HCT116 (cell line): ENCODE data around the gene AHCTF1. TPM values are rescaled to one million over a fixed set of nuclear protein-coding genes. Genes with fewer than 3 reads are reported as not detected.

Experiments used
- ATAC-seq: fragments of 200-7000 bp; cut with Tn5 transposase; 2 replicates; pipeline ENCODE4 v1.9.1; 2020; ENCODE audit warnings: mild to moderate bottlenecking, moderate library complexity
- BruUV-seq: library from RNA; stranded (reverse); fragments of 400-500 nt; replicated peaks from 2 replicates; lab custom pipeline; 2021; lab: Mats Ljungman, UMichigan
- CTCF ChIA-PET: fragments of 300-600 bp; sonication (Branson Sonifier 250); formaldehyde crosslinking; loops from one replicate; lab custom pipeline; 2021; ENCODE audit warnings: antibody characterized with exemption; lab: Charles Lee
- POLR2A ChIA-PET: fragments of 300-600, 350-600 bp; sonication (Branson Sonifier 250); formaldehyde crosslinking; loops from one replicate; lab custom pipeline; 2021; ENCODE audit warnings: antibody characterized with exemption; lab: Charles Lee
- RAD21 ChIA-PET, 2 experiments: fragments of 300-600 bp; sonication (Branson Sonifier 250); formaldehyde crosslinking; loops; one replicate each; lab custom pipeline; 2023; ENCODE audit warnings: low total read pairs in 2 of 2; ENCODE audit not compliant: uncharacterized antibody in 2 of 2, unreplicated experiment in 2 of 2, low non-redundant PET in 1 of 2; lab: Charles Lee
- DNase-seq: peaks from one replicate; pipeline ENCODE4 v3.0.0-alpha.2; 2010; ENCODE audit warnings: low read depth, low spot score
- H2AFZ ChIP-seq: fragments of 200-600 bp; shearing (Covaris generic), sonication (generic); 2 replicates; pipeline ENCODE4 v1.6.1; 2017; ENCODE audit warnings: low read depth, mixed run types, mixed read lengths, antibody characterized with exemption, low read length; ENCODE audit not compliant: poor library complexity, severe bottlenecking
- H3K27ac ChIP-seq: 2 replicates; pipeline ENCODE4 v1.5.1; 2012; ENCODE audit warnings: low read depth, low read length
- H3K27me3 ChIP-seq: fragments of 200-600 bp; sonication (generic); 2 replicates; pipeline ENCODE4 v1.6.1; 2016; ENCODE audit warnings: mixed run types, low read length, mixed read lengths; ENCODE audit not compliant: insufficient read depth
- H3K36me3 ChIP-seq, 2 experiments: fragments of 200-500 bp in 1 of 2; fragments of 200-600 bp in 1 of 2; sonication (Bioruptor generic) in 1 of 2; sonication (generic) in 1 of 2; 2 replicates each; pipeline versions ENCODE4 v1.5.1 to v1.6.1; 2014 to 2016; ENCODE audit warnings: low read length in 2 of 2, inconsistent platforms in 1 of 2, mixed read lengths in 1 of 2, mixed run types in 1 of 2; ENCODE audit not compliant: insufficient read depth in 2 of 2, control insufficient read depth in 1 of 2
- H3K4me1 ChIP-seq, 2 experiments: fragments of 200-600 bp in 1 of 2; sonication (generic) in 1 of 2; 2 replicates each; pipeline versions ENCODE4 v1.5.1 to v1.6.1; 2012 to 2017; ENCODE audit warnings: low read length in 2 of 2, inconsistent platforms in 1 of 2, mild to moderate bottlenecking in 1 of 2, mixed read lengths in 1 of 2, mixed run types in 1 of 2, moderate library complexity in 1 of 2; ENCODE audit not compliant: insufficient read depth in 2 of 2, control insufficient read depth in 1 of 2
- H3K4me2 ChIP-seq: fragments of 200-600 bp; sonication (generic); 2 replicates; pipeline ENCODE4 v1.6.1; 2017; ENCODE audit warnings: mixed run types, low read length, mixed read lengths
- H3K4me3 ChIP-seq, 2 experiments: fragments of 200-600 bp in 1 of 2; sonication (generic) in 1 of 2; replicated peaks in 1 of 2; 2 replicates each; pipeline ENCODE4 v1.5.1; 2011 to 2016; ENCODE audit warnings: low read length in 2 of 2, control low read depth in 1 of 2, low read depth in 1 of 2, mild to moderate bottlenecking in 1 of 2, mixed read lengths in 1 of 2, mixed run types in 1 of 2
- H3K79me2 ChIP-seq: fragments of 200-600 bp; sonication (generic); 2 replicates; pipeline ENCODE4 v1.6.1; 2017; ENCODE audit warnings: mild to moderate bottlenecking, mixed run types, low read length, moderate library complexity, mixed read lengths; ENCODE audit not compliant: insufficient read depth
- H3K9ac ChIP-seq: fragments of 200-600 bp; sonication (generic); 2 replicates; pipeline ENCODE4 v1.6.1; 2016; ENCODE audit warnings: low read length, mixed read lengths
- H3K9me2 ChIP-seq: fragments of 200-600 bp; sonication (generic), shearing (Covaris generic); 2 replicates; pipeline ENCODE4 v1.6.1; 2017; ENCODE audit warnings: mixed run types, mild to moderate bottlenecking, moderate library complexity; ENCODE audit not compliant: insufficient read depth
- H3K9me3 ChIP-seq, 2 experiments: fragments of 200-500 bp in 1 of 2; fragments of 200-600 bp in 1 of 2; sonication (Bioruptor generic) in 1 of 2; sonication (generic) in 1 of 2; 2 replicates each; pipeline ENCODE4 v1.6.1; 2014 to 2017; ENCODE audit warnings: low read length in 2 of 2, mixed read lengths in 2 of 2, inconsistent platforms in 1 of 2, low read depth in 1 of 2, mild to moderate bottlenecking in 1 of 2, mixed run types in 1 of 2, moderate library complexity in 1 of 2; ENCODE audit not compliant: control insufficient read depth in 1 of 2, insufficient read depth in 1 of 2
- H4K20me1 ChIP-seq: fragments of 200-600 bp; sonication (generic), shearing (Covaris generic); 2 replicates; pipeline ENCODE4 v1.6.1; 2017; ENCODE audit warnings: mixed run types, mild to moderate bottlenecking, moderate library complexity; ENCODE audit not compliant: insufficient read depth
- CBX3 ChIP-seq: IDR thresholded peaks from 2 replicates; pipeline ENCODE4 v1.6.1; 2012; ENCODE audit warnings: low read depth
- CEBPB ChIP-seq: IDR thresholded peaks from 2 replicates; pipeline ENCODE4 v1.6.1; 2012; ENCODE audit warnings: low read depth
- ELF1 ChIP-seq: IDR thresholded peaks from 2 replicates; pipeline ENCODE4 v1.6.1; 2012; ENCODE audit warnings: low read depth, borderline replicate concordance
- MAX ChIP-seq: IDR thresholded peaks from 2 replicates; pipeline ENCODE4 v1.6.1; 2012
- POLR2A ChIP-seq: IDR thresholded peaks from 2 replicates; pipeline ENCODE4 v1.7.0; 2011; ENCODE audit warnings: borderline replicate concordance; ENCODE audit not compliant: insufficient read depth, insufficient read length; ENCODE audit errors: extremely low read depth
- POLR2AphosphoS5 ChIP-seq: IDR thresholded peaks from 2 replicates; pipeline ENCODE4 v1.6.1; 2011; ENCODE audit warnings: mild to moderate bottlenecking, low read depth, low read length, moderate library complexity
- RAD21 ChIP-seq: IDR thresholded peaks from 2 replicates; pipeline ENCODE4 v1.6.1; 2012; ENCODE audit warnings: low read depth, mild to moderate bottlenecking
- SIN3A ChIP-seq: IDR thresholded peaks from 2 replicates; pipeline ENCODE4 v1.6.1; 2012; ENCODE audit warnings: low read depth
- SP1 ChIP-seq: IDR thresholded peaks from 2 replicates; pipeline ENCODE4 v1.6.1; 2012; ENCODE audit warnings: low read depth
- YY1 ChIP-seq: IDR thresholded peaks from 2 replicates; pipeline ENCODE4 v1.6.1; 2011; ENCODE audit warnings: low read length, low read depth, moderate library complexity, mild to moderate bottlenecking; ENCODE audit not compliant: insufficient replicate concordance; ENCODE audit errors: extremely low read depth
- ZBTB33 ChIP-seq: IDR thresholded peaks from 2 replicates; pipeline ENCODE4 v1.6.1; 2011; ENCODE audit warnings: mild to moderate bottlenecking, low read length, moderate library complexity; ENCODE audit not compliant: insufficient replicate concordance; ENCODE audit errors: extremely low read depth
- ZFX ChIP-seq: fragments of 450-650 bp; IDR thresholded peaks from 2 replicates; pipeline ENCODE4 v1.6.1; 2017
- ZNF274 ChIP-seq: fragments of 200-500 bp; sonication (Bioruptor generic); IDR thresholded peaks from 2 replicates; pipeline ENCODE4 v1.6.1; 2014; ENCODE audit warnings: mild to moderate bottlenecking, low read depth, low read length, inconsistent platforms
- intact Hi-C: fragments of 100-400 bp; cut with micrococcal nuclease; formaldehyde crosslinking; loops from 2 replicates; pipeline ENCODE4 v1.10.0; 2022
- total RNA-seq: library from RNA; stranded (reverse); gene quantifications from one replicate; pipeline ENCODE4 v1.2.1, GENCODE V29; 2021; ENCODE audit not compliant: unreplicated experiment

AHCTF1 gene
- total RNA-seq, 1 experiment from 2014 or later: 56.2 TPM

GRCh38 chr1:246978281-246978680 is 46.5 kb upstream of the AHCTF1 start:
- intact Hi-C loops: no loop called here
- no peak overlapping the region for H3K27ac ChIP-seq
- no peak overlapping the region for H3K4me2 ChIP-seq
- no peak overlapping the region for H3K9ac ChIP-seq
- no peak for TF ChIP-seq ZNF274
- TF ChIP-seq ZBTB33: no peak
- TF ChIP-seq SIN3A: no peak
- no peak for TF ChIP-seq POLR2AphosphoS5
- TF ChIP-seq, all 23 proteins: peak for 0
- ATAC-seq: no peak
- Histone ChIP-seq H3K79me2 (no peaks in the 10 kb centered on the region), H3K4me1 (no peaks in the 10 kb centered on the region), H4K20me1 (no peaks in the 10 kb centered on the region), H3K9me2 (no peaks in the 10 kb centered on the region), H3K36me3 (peaks cover 0 to 45% of the 10 kb centered on the region in 2 experiments; a peak in 3 of 4 replicates), H3K4me3 (no peak overlapping the region), H2AFZ (no peak overlapping the region), H3K27me3 (no peaks in the 10 kb centered on the region), H3K9me3 (peaks cover 30 to 31% of the 10 kb centered on the region in 2 experiments; a peak in 3 of 4 replicates)
- BruUV-seq: no TSS peak
- no peak for DNase-seq
- CTCF ChIA-PET: no interaction called here
- POLR2A ChIA-PET: no interaction called here
- RAD21 ChIA-PET: no interaction called here

GRCh38 chr1:246971969-246972368 is 40.2 kb upstream of the AHCTF1 start:
- Histone ChIP-seq H3K4me2 (no peak overlapping the region), H3K36me3 (peaks cover 0 to 13% of the 10 kb centered on the region in 2 experiments; a peak in 1 of 4 replicates), H3K4me1 (no peaks in the 10 kb centered on the region), H3K27me3 (no peaks in the 10 kb centered on the region), H3K9ac (no peak overlapping the region), H3K4me3 (no peak overlapping the region), H2AFZ (no peak overlapping the region), H3K27ac (no peak overlapping the region), H3K79me2 (no peaks in the 10 kb centered on the region), H3K9me3 (peaks cover 6 to 20% of the 10 kb centered on the region in 2 experiments; a peak in 2 of 4 replicates), H3K9me2 (no peaks in the 10 kb centered on the region)
- DNase-seq: no peak
- ChIA-PET POLR2A (no interaction called here), CTCF (no interaction called here), RAD21 (no interaction called here)
- no TSS peak for BruUV-seq
- TF ChIP-seq ZFX (no peak), YY1 (no peak), POLR2A (no peak), ZBTB33 (no peak), SIN3A (no peak), ELF1 (no peak), SP1 (no peak), CEBPB (no peak), MAX (no peak), ZNF274 (no peak), RAD21 (no peak), CBX3 (no peak)
- TF ChIP-seq, all 23 proteins: peak for 0
- no peak for ATAC-seq
- intact Hi-C loops: no loop called here
- H4K20me1 ChIP-seq: no peaks in the 10 kb centered on the region
